Liver (tissue), 9 donors: Measurements from ENCODE around the gene SH3BP5L. TPM values are rescaled to one million over a fixed set of nuclear protein-coding genes. Genes with fewer than 3 reads are reported as not detected.

ENCODE experiments used
- DNase-seq: peaks from one replicate; pipeline ENCODE4 v3.0.0-alpha.2; 2017; ENCODE audit warnings: low spot score
- H3K27ac ChIP-seq, 2 donors: one replicate each; pipeline ENCODE4 v1.7.0; 2013; ENCODE audit warnings: inconsistent platforms in 2 of 2, low read length in 2 of 2, control low read depth in 1 of 2, low read depth in 1 of 2, mild to moderate bottlenecking in 1 of 2
- H3K27me3 ChIP-seq, 4 donors: one replicate each; pipeline versions ENCODE4 v1.6.1 to v1.7.0; 2013; ENCODE audit warnings: low read length in 3 of 4, inconsistent platforms in 1 of 4, mild to moderate bottlenecking in 1 of 4, moderate library complexity in 1 of 4; ENCODE audit not compliant: control insufficient read depth in 4 of 4, insufficient read depth in 4 of 4
- H3K36me3 ChIP-seq, 4 donors: one replicate each; pipeline versions ENCODE4 v1.6.1 to v1.7.0; 2013; ENCODE audit warnings: low read length in 3 of 4, mild to moderate bottlenecking in 3 of 4, low read depth in 1 of 4, moderate library complexity in 1 of 4; ENCODE audit not compliant: control insufficient read depth in 4 of 4, insufficient read depth in 3 of 4
- H3K4me1 ChIP-seq, 4 donors: one replicate each; pipeline versions ENCODE4 v1.6.1 to v1.7.0; 2013; ENCODE audit warnings: low read length in 3 of 4, mild to moderate bottlenecking in 3 of 4, moderate library complexity in 1 of 4; ENCODE audit not compliant: control insufficient read depth in 4 of 4, insufficient read depth in 4 of 4
- H3K4me3 ChIP-seq, 3 donors: one replicate each; pipeline versions ENCODE4 v1.6.1 to v1.7.0; 2013; ENCODE audit warnings: low read length in 3 of 3, control low read depth in 1 of 3, low read depth in 1 of 3, mild to moderate bottlenecking in 1 of 3
- H3K9ac ChIP-seq, 2 donors: one replicate each; pipeline ENCODE4 v1.7.0; 2013; ENCODE audit warnings: low read length in 2 of 2, mild to moderate bottlenecking in 2 of 2, moderate library complexity in 2 of 2, control low read depth in 1 of 2, low read depth in 1 of 2
- H3K9me3 ChIP-seq, 4 donors: one replicate each; pipeline versions ENCODE4 v1.6.1 to v1.7.0; 2013; ENCODE audit warnings: low read length in 3 of 4; ENCODE audit not compliant: control insufficient read depth in 4 of 4
- ATF3 ChIP-seq: IDR thresholded peaks from 2 replicates; pipeline ENCODE4 v1.6.1; 2016; ENCODE audit warnings: antibody characterized with exemption
- CTCF ChIP-seq: fragments of 150-350 bp; IDR thresholded peaks from 2 replicates; pipeline ENCODE4 v1.5.1; 2017; ENCODE audit warnings: improper control_type of control experiment, low read depth, low read length; ENCODE audit not compliant: missing input control
- EGR1 ChIP-seq, 2 donors: IDR thresholded peaks; 2 replicates each; pipeline ENCODE4 v1.6.1; 2016 to 2018; ENCODE audit warnings: antibody characterized with exemption in 2 of 2, low read depth in 2 of 2
- FOXA1 ChIP-seq: IDR thresholded peaks from 2 replicates; pipeline ENCODE4 v1.6.1; 2016; ENCODE audit warnings: antibody characterized with exemption
- FOXA2 ChIP-seq: IDR thresholded peaks from 2 replicates; pipeline ENCODE4 v1.6.1; 2016; ENCODE audit warnings: antibody characterized with exemption
- GABPA ChIP-seq, 2 donors: IDR thresholded peaks in 1 of 2; conservative IDR thresholded peaks in 1 of 2; 2 replicates each; pipeline ENCODE4 v1.6.1; 2016; ENCODE audit warnings: antibody characterized with exemption in 2 of 2, mild to moderate bottlenecking in 1 of 2, moderate library complexity in 1 of 2
- HNF4A ChIP-seq, 2 donors: conservative IDR thresholded peaks; 2 replicates each; pipeline ENCODE4 v1.6.1; 2016; ENCODE audit warnings: antibody characterized with exemption in 2 of 2, mild to moderate bottlenecking in 2 of 2
- HNF4G ChIP-seq: IDR thresholded peaks from 2 replicates; pipeline ENCODE4 v1.6.1; 2016; ENCODE audit warnings: antibody characterized with exemption
- JUND ChIP-seq, 2 donors: IDR thresholded peaks; 2 replicates each; pipeline ENCODE4 v1.6.1; 2016; ENCODE audit warnings: antibody characterized with exemption in 2 of 2
- MAX ChIP-seq: IDR thresholded peaks from 2 replicates; pipeline ENCODE4 v1.6.1; 2016; ENCODE audit warnings: antibody characterized with exemption
- NR2F2 ChIP-seq: IDR thresholded peaks from 2 replicates; pipeline ENCODE4 v1.6.1; 2016; ENCODE audit warnings: antibody characterized with exemption
- RAD21 ChIP-seq, 2 donors: IDR thresholded peaks; 2 replicates each; pipeline ENCODE4 v1.6.1; 2016; ENCODE audit warnings: antibody characterized with exemption in 2 of 2, mild to moderate bottlenecking in 2 of 2
- REST ChIP-seq: IDR thresholded peaks from 2 replicates; pipeline ENCODE4 v1.6.1; 2016; ENCODE audit warnings: antibody characterized with exemption, mild to moderate bottlenecking
- RXRA ChIP-seq, 2 donors: IDR thresholded peaks; 2 replicates each; pipeline ENCODE4 v1.6.1; 2017 to 2018; ENCODE audit warnings: antibody characterized with exemption in 2 of 2, mild to moderate bottlenecking in 1 of 2
- SP1 ChIP-seq: IDR thresholded peaks from 2 replicates; pipeline ENCODE4 v1.6.1; 2018; ENCODE audit warnings: antibody characterized with exemption, mild to moderate bottlenecking
- TAF1 ChIP-seq: conservative IDR thresholded peaks from 2 replicates; pipeline ENCODE4 v1.6.1; 2016; ENCODE audit warnings: antibody characterized with exemption, mild to moderate bottlenecking
- YY1 ChIP-seq: IDR thresholded peaks from 2 replicates; pipeline ENCODE4 v1.6.1; 2016; ENCODE audit warnings: antibody characterized with exemption, mild to moderate bottlenecking
- ZBTB33 ChIP-seq: IDR thresholded peaks from 2 replicates; pipeline ENCODE4 v1.6.1; 2016; ENCODE audit warnings: antibody characterized with exemption
- WGBS: extraction: QIAGEN DNeasy Blood & Tissue Kit; methylation state at CpG from one replicate; pipeline ENCODE4 v1.1.7; 2013; 5-methylcytosine and 5-hydroxymethylcytosine counted together
- polyA plus RNA-seq, 2 donors: library from polyadenylated mRNA; stranded (reverse) in 1 of 2; unstranded in 1 of 2; fragments of 200-250 nt in 1 of 2; fragments of >200 nt in 1 of 2; fragmentation: Nextera tagmentation in 1 of 2; extraction: Ambion mirVana in 1 of 2; gene quantifications; one replicate each; pipeline versions ENCODE4 v1.2.1 to v1.2.3, GENCODE V29; 2013 to 2015
- total RNA-seq, 2 donors: library from RNA; depleted of rRNA; stranded (reverse); fragments of >200 nt; gene quantifications; one replicate each; pipeline ENCODE4 v1.2.3, GENCODE V29; 2014
- donor health status: healthy.
- donor health status: healthy.
- donor health status: healthy.
- donor health status: healthy.
- donor health status: healthy.

SH3BP5L gene
- total and polyA plus RNA-seq, 4 donors = 1.5 to 16.4 (median 12.4) TPM

- H3K4me1 ChIP-seq = peaks cover 7 to 19% (median 15%) of the 10 kb centered on the region in 4 donors
- peak within 1 kb of the TSS; percentile 99 to 100 for H3K27ac ChIP-seq
- no peak for TF ChIP-seq CTCF
- TF ChIP-seq TAF1 = no peak
- TF ChIP-seq NR2F2 = no peak
- TF ChIP-seq JUND (IDR thresholded peaks at IDR 0.05) = no peak
- TF ChIP-seq MAX = no peak
- peak; percentile 11 for TF ChIP-seq YY1
- TF ChIP-seq ATF3 = no peak
- TF ChIP-seq EGR1 (IDR thresholded peaks at IDR 0.05; ENCODE audit: low read depth in 2 of 2) = no peak
- no peak for TF ChIP-seq FOXA2
- no peak for TF ChIP-seq FOXA1
- TF ChIP-seq RXRA (IDR thresholded peaks at IDR 0.05) = peak in 1 of 2 donors; percentile 4
- TF ChIP-seq HNF4A (conservative IDR thresholded peaks at IDR 0.05) = no peak
- TF ChIP-seq REST = peak; percentile 86
- TF ChIP-seq ZBTB33 = no peak
- TF ChIP-seq GABPA (IDR thresholded peaks at IDR 0.05 in 1 of 2, conservative IDR thresholded peaks at IDR 0.05 in 1 of 2) = peak in 1 of 2 donors; percentile 52
- TF ChIP-seq SP1 = peak; percentile 86
- TF ChIP-seq HNF4G = no peak
- TF ChIP-seq RAD21 (IDR thresholded peaks at IDR 0.05) = peak; percentile 7 to 12
Measured at GRCh38 chr1:248837781-248838356, 12.2 kb upstream of the SH3BP5L start, which contains the start of gene ZNF672. Gene ZNF672 (plus strand): TSS chr1:248838224. CDS start chr1:248847275, 9,051 bp downstream.

More at GRCh38 chr1:248837781-248838356, 12.2 kb upstream of the SH3BP5L start, which contains the start of gene ZNF672:
- DNase-seq = peak; percentile 93
- Histone ChIP-seq H3K9ac (peak within 1 kb of the TSS; percentile 48 to 82), H3K27me3 (no peaks in the 10 kb centered on the region), H3K9me3 (no peaks in the 10 kb centered on the region), H3K36me3 (no peaks in the 10 kb centered on the region), H3K4me3 (peak within 1 kb of the TSS; percentile 56 to 96 (median 78))
- under 1% methylated on average over 48 of the region's 48 CpGs for WGBS
